Thyroid gland (tissue), 4 donors: ENCODE results near the gene CYP46A1.

Experiments used
- CTCF ChIP-seq, 6 experiments: fragments of 200-600 bp in 3 of 6; fragments of 450-650 bp in 3 of 6; sonication (generic) in 3 of 6; IDR thresholded peaks; one replicate each; pipeline ENCODE4 v1.5.1; 2016 to 2019; ENCODE audit warnings: antibody characterized with exemption in 6 of 6, mild to moderate bottlenecking in 2 of 6, inconsistent platforms in 1 of 6, moderate library complexity in 1 of 6
- POLR2A ChIP-seq, 2 donors: fragments of 450-650 bp; IDR thresholded peaks; one replicate each; pipeline ENCODE4 v1.6.1; 2017; ENCODE audit warnings: antibody characterized with exemption in 2 of 2, mild to moderate bottlenecking in 2 of 2, moderate library complexity in 1 of 2

- TF ChIP-seq CTCF (IDR thresholded peaks at IDR 0.05) (no peak), POLR2A (IDR thresholded peaks at IDR 0.05) (no peak)
Measured at GRCh38 chr14:99760817-99761216, 76.7 kb downstream of the CYP46A1 start.
